GM18868 (cell line): Measurements from ENCODE around the gene TMEM94.
"Not testable (repeated sequence)": the region's sequence is repeated elsewhere in the genome, so short reads cannot be mapped to it uniquely, and the experiment has no call there.

Experiments used
- ATAC-seq: cut with Tn5 transposase; IDR thresholded peaks from one replicate; pipeline ENCODE4 v1.9.1; 2021; ENCODE audit warnings: mild to moderate bottlenecking, moderate library complexity; ENCODE audit not compliant: unreplicated experiment

Gene TMEM94

DNA sequence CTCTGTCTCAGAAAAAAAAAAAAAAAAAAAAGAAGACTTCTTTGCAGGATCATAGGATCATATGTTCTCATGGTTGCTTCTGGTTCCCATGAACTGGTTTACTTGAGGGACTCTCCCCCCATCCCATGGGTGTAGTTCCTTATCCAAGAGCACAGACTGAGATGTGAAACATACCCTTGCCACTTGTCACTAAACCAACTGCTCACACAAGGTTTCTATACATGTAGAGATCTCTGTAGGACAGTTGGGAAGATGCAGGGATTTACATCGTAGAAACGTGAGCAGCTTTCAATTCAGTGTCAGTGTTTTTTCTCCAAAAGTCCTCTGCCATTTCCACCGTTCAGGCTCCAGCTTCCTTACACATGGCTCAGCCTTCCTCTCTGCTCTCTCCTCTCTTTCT, 11.1 kb upstream of the TMEM94 start:
- ATAC-seq, result no peak

DNA sequence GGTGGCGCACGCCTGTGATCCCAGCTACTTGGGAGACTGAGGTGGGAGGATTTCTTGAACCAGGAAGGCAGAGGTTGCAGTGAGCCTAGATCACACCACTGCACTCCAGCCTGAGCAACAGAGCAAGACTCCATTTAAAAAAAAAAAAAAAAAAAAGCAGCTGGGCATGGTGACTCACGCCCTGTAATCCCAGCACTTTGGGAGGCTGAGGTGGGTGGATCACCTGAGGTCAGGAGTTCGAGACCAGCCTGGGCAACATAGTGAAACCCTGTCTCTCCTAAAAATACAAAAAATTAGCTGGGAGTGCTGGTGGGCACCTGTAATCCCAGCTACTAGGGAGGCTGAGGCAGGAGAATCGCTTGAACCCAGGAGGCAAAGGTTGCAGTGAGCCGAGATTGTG, 10.5 kb upstream of the TMEM94 start:
- ATAC-seq, result not testable (repeated sequence)

DNA sequence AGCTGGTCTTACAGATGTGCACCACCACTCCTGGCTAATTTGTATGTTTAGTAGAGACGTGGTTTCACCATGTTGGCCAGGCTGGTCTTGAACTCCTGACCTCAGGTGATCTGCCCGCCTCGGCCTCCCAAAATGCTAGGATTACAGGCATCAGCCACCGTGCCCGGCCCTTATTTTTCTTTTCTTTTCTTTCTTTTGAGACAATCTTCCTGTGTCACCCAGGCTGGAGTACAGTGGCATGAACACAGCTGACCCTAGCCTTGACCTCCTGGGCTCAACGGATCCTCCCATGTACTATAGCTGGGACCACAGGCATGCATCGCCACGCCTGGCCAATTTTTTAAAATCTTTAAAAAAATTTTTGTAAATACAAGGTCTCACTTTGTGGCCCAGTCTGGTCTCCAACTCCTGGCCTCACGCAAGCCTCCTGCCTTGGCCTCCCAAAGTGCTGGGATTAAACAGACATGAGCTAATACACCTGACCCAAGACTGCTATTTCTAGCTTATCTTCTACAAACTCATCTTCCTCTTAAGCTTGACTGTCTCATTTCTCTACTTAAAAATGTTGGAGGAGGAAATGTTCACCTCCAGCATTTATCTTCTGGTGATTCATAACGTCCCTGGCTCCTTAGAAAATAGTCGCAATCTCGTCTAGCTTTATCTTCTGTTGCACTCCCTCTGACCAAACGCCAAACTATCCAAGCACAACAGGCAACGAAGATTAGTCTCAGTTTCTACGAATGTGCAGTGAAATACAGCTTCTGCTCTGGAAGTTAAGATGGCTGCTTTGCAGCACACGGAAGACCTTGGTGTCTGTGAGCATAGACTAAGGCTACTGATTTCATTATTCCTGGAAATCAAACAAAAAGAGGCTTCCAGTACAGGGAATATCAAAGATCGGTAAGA, 8.2 kb upstream of the TMEM94 start:
- no peak for ATAC-seq

DNA sequence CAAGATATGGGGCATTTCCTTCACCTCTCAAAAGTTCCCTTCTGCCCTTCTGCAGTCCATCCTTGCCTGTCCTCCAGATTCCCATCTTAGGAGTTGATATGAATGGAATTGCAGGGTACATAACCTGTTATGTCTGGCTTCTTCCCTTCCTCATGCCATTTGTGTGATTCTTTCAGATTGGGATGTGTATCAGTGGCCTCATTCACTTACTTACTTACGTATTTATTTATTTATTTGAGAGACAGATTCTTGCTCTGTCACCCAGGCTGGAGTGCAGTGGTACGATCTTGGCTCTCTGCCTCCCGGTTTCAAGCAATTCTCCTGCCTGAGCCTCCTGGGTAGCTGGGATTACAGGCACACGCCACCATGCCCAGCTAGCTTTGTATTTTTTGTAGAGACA, 6.2 kb upstream of the TMEM94 start:
- no peak for ATAC-seq

- ATAC-seq, result no peak
Observed at GRCh38 chr17:75454193-75454592, 2.2 kb upstream of the TMEM94 start.

GRCh38 chr17:75454672-75455071, 1.8 kb upstream of the TMEM94 start:
- ATAC-seq, result not testable (repeated sequence)

DNA sequence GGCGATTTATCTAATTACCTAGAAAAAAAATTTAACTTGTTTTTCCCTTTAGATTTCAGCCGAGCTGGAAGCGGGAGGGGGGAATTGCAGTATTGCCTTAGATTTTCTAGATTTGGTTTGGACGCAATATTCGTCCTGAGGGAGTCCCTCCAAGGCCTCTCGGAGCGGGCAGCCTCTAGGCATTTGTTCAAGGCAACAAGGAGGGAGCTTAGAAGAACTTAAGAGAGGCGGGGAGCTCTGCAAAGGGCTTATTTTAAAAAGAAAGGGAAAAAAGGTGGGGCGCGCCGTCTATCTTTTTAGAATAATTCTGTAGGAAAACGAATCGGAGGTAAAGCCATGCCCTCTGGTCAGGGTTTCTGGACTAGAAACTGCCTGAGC, 407 bp upstream of the TMEM94 start:
- ATAC-seq, result no peak

DNA sequence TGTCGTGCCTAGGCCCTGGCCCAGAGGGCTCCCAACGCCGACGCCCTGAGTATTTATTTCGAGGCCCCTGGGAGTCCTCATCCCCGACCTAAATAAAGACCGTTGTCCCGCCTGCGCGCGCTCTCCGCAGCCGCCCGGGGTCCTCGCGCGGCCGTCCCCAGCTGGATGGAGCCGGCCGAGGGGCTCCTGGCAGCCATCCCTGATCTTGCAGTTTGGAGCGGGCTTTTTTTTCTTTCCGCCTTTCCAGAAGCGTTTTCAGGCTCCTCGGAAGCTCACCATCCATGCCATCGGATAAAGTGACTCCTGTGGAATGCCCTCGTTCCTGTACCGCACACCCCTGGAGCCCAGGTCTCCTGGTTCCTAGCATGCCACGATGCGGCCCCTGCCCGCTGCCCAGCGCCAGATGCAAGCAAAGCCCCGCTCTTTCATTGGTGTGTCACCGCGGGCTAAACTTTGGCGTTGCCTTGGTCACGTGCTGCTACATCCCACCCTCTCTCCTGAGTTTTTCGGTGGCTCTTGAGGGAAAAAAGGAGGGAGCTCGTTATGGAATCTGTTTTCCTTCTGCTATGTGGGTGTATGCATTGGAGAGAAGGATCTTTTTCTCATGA, 716 bp downstream of the TMEM94 start:
- ATAC-seq, result peak; percentile 3

GRCh38 chr17:75459246-75459589, 2.8 kb downstream of the TMEM94 start:
- ATAC-seq, result no peak

- no peak for ATAC-seq
Observed at GRCh38 chr17:75459590-75460267, 3.3 kb downstream of the TMEM94 start.

DNA sequence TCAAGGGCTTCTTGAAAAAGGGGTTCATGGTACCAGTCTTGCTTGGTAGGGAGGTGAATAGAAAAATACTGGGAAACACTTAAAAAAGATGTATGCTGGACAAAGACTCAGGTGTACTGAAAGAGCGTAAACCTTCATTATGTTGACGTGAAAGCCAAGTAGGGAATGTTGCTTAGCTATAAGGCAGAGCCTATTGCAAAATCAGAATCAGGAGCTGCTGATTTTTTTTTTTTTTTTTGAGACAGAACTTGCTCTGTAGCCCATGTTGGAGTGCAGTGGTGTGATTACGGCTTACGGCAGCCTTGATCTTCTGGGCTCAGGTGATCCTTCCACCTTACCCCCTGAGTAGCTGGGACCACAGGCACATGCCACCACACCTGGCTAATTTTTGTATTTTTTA, 3.9 kb downstream of the TMEM94 start:
- ATAC-seq, result no peak

DNA sequence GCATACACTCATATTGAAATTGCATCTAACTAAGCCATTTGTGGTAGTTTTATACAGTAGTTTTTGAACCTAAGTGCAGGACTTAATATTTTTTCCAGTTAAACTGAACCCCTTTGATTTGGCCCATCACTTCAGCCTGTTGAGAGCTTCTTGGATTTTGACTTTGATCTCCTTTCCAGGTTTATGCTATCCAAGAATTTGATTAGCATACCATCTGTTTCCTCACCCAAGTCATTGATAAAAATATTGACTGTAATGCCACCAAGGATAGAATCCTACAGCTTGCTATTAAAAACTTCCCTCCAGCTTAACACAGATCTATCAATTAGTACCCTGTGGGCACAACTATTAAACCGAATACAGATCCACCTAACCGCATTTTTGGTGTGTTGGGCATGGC, 7.2 kb downstream of the TMEM94 start:
- ATAC-seq, result no peak

DNA sequence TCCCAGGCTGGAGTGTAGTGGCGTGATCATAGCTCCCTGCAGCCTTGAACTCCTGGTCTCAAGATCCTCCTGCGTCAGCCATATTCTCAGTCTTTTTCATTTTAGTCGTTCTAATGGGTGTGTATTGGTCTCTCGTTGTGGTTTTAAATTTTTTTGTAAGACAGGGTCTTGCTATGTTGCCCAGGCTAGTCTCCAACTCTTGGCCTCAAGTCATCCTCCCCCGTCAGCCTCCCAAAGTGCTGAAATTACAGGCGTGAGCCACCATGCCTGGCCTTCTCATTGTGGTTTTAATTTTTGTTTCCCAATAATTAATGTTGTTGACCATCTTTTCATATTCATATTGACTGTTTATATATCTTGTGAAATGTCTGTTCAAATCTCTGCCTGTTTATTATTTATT, 8.6 kb downstream of the TMEM94 start:
- ATAC-seq, result no peak

DNA sequence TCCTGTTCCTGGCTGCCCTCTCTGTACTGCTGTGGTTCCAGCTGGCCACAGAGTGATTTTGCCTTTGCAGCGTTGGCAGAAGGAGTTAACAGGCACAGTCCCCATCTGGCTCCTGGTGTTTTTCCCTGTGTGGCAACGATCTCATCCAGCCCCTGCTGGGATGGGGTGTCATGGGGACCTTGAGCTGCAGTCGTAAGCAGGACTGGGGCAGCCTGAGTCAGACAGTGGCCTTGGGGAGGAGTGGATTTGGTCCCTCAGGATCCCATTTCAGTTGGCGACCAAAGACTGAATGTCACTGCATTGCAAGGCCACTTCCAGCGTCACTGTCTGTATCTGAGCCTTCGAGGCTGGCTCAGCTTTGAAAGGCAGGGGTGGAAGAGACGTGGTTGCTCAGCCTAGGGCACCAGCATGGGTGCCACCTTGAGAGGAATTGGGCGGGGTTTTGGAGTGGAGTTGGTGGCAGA, 11.9 kb downstream of the TMEM94 start:
- no peak for ATAC-seq

GRCh38 chr17:75468779-75469373, 12.4 kb downstream of the TMEM94 start:
- no peak for ATAC-seq

GRCh38 chr17:75471207-75471606, 14.8 kb downstream of the TMEM94 start:
- no peak for ATAC-seq

DNA sequence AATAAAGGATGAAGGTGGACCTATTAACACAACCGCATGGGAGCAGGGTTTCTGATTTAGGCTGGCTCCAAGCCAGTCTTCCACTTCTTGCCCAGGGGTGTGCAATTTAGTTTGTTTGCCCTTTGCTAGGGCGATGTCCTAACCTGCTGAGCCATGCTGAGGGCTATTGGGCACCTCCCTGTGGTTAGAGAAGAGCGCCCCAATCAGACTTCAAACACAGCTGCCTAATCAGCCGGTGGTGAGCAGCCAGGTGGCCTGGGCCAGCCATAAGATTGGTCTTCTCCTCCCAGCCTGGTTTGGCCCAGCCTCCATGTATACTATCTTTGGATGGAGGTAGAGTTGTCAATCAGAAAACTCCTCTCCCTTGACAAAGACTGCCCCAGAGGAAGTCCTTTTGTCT, 15.7 kb downstream of the TMEM94 start:
- no peak for ATAC-seq

DNA sequence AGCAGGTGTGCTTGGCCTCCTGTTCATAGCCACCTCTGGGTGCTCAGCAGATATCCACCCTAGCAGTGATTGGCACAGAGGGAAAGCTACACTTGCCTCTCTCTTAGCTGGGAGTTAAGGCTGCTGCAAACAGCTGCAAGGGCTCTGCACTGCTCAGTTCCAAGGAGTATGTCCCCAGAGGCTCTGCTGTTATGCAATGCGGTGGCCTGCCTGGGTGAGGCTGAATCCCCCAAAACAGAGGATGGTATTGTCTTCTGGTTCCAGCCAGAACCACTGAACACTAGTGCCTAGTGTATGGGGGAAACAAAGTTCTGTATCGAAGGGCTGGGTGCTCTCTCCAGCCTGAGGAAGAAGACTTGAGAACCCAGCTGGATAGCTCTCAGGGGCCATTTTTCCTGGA, 16.8 kb downstream of the TMEM94 start:
- ATAC-seq, result no peak

GRCh38 chr17:75474736-75475135, 18.3 kb downstream of the TMEM94 start:
- no peak for ATAC-seq

GRCh38 chr17:75475144-75475835, 18.9 kb downstream of the TMEM94 start:
- ATAC-seq, result no peak

GRCh38 chr17:75475851-75476250, 19.4 kb downstream of the TMEM94 start:
- no peak for ATAC-seq
